GM18907 (cell line): Measurements from ENCODE around the gene ZBTB7C.

ENCODE experiments used
- ATAC-seq: cut with Tn5 transposase; IDR thresholded peaks from one replicate; pipeline ENCODE4 v1.9.1; 2021; ENCODE audit warnings: mild to moderate bottlenecking, moderate library complexity; ENCODE audit not compliant: unreplicated experiment

ZBTB7C gene

GRCh38 chr18:48129621-48130082 lies 279.5 kb downstream of the ZBTB7C start:
- no peak for ATAC-seq

GRCh38 chr18:48127606-48128005 lies 281.6 kb downstream of the ZBTB7C start:
- ATAC-seq = no peak

GRCh38 chr18:48126240-48126639 lies 282.9 kb downstream of the ZBTB7C start:
- ATAC-seq = no peak

GRCh38 chr18:48125724-48126123 lies 283.5 kb downstream of the ZBTB7C start:
- no peak for ATAC-seq

GRCh38 chr18:48124857-48125626 lies 284.1 kb downstream of the ZBTB7C start:
- ATAC-seq = no peak

- no peak for ATAC-seq
Observed at GRCh38 chr18:48123941-48124340, 285.2 kb downstream of the ZBTB7C start.

GRCh38 chr18:48123324-48123723 lies 285.9 kb downstream of the ZBTB7C start:
- no peak for ATAC-seq

- no peak for ATAC-seq
Observed at GRCh38 chr18:48122816-48123215, 286.4 kb downstream of the ZBTB7C start.

- no peak for ATAC-seq
Observed at GRCh38 chr18:48122376-48122775, 286.8 kb downstream of the ZBTB7C start.

GRCh38 chr18:48121752-48122151 lies 287.4 kb downstream of the ZBTB7C start:
- ATAC-seq = no peak

GRCh38 chr18:48119204-48119603 lies 290.0 kb downstream of the ZBTB7C start:
- no peak for ATAC-seq

GRCh38 chr18:48116873-48117630 lies 292.1 kb downstream of the ZBTB7C start:
- no peak for ATAC-seq

GRCh38 chr18:48116017-48116416 lies 293.2 kb downstream of the ZBTB7C start:
- ATAC-seq = no peak

- no peak for ATAC-seq
Observed at GRCh38 chr18:48113691-48114090, 295.5 kb downstream of the ZBTB7C start.

- no peak for ATAC-seq
Observed at GRCh38 chr18:48111587-48111986, 297.6 kb downstream of the ZBTB7C start.

GRCh38 chr18:48110797-48111196 lies 298.4 kb downstream of the ZBTB7C start:
- no peak for ATAC-seq

- no peak for ATAC-seq
Observed at GRCh38 chr18:48109961-48110493, 299.2 kb downstream of the ZBTB7C start.

GRCh38 chr18:48108136-48108535 lies 301.0 kb downstream of the ZBTB7C start:
- ATAC-seq = no peak

GRCh38 chr18:48106976-48107781 lies 302.0 kb downstream of the ZBTB7C start:
- ATAC-seq = no peak

- no peak for ATAC-seq
Observed at GRCh38 chr18:48106498-48106897, 302.7 kb downstream of the ZBTB7C start.

- no peak for ATAC-seq
Observed at GRCh38 chr18:48105317-48105716, 303.9 kb downstream of the ZBTB7C start.
